Thoracic aorta (tissue), 2 donors: ENCODE measurements around the gene MALAT1. TPM values are rescaled to one million over a fixed set of nuclear protein-coding genes. Genes with fewer than 3 reads are reported as not detected.

Experiments used
- ATAC-seq: fragments of 150-250 bp; one replicate; pipeline ENCODE4 v1.8.0; 2017; ENCODE audit warnings: low read depth; ENCODE audit not compliant: insufficient number of reproducible peaks, low FRiP score
- DNase-seq: peaks from one replicate; pipeline ENCODE4 v3.0.0-alpha.2; 2020; ENCODE audit warnings: low spot score
- H3K27ac ChIP-seq, 2 donors: fragments of 200-600 bp; sonication (generic); 1 replicate in 1 of 2; 2 replicates in 1 of 2; pipeline ENCODE4 v1.5.1; 2016; ENCODE audit warnings: mild to moderate bottlenecking in 2 of 2, moderate library complexity in 2 of 2
- H3K27me3 ChIP-seq: fragments of 200-600 bp; sonication (generic); replicated peaks from 2 replicates; pipeline ENCODE4 v1.6.0; 2016; ENCODE audit warnings: mild to moderate bottlenecking; ENCODE audit not compliant: insufficient read depth
- H3K36me3 ChIP-seq: fragments of 200-600 bp; sonication (generic); one replicate; pipeline ENCODE4 v1.5.1; 2016
- H3K4me1 ChIP-seq, 2 donors: fragments of 200-600 bp; sonication (generic); 1 replicate in 1 of 2; 2 replicates in 1 of 2; pipeline versions ENCODE4 v1.5.1 to v1.6.0; 2016; ENCODE audit warnings: low read depth in 2 of 2, mild to moderate bottlenecking in 1 of 2; ENCODE audit not compliant: control insufficient read depth in 1 of 2
- H3K4me3 ChIP-seq: fragments of 200-600 bp; sonication (generic); 2 replicates; pipeline ENCODE4 v1.5.1; 2016; ENCODE audit warnings: mild to moderate bottlenecking
- H3K9me3 ChIP-seq: fragments of 200-600 bp; sonication (generic); 2 replicates; pipeline ENCODE4 v1.5.1; 2016
- total RNA-seq, 2 donors: library from RNA; depleted of rRNA; stranded (reverse); fragments of >200 nt; gene quantifications; one replicate each; pipeline versions ENCODE4 v1.1.0 to v1.2.3, GENCODE V29; 2016
- TF ChIP-seq, protein P1 (sequence below): fragments of 200-600 bp; sonication (generic); IDR thresholded peaks from one replicate; pipeline ENCODE4 v1.5.1; 2019; ENCODE audit warnings: antibody characterized with exemption

The MALAT1 gene
- total RNA-seq, 2 donors from 2014 or later = 20,776 to 38,952 TPM

DNA sequence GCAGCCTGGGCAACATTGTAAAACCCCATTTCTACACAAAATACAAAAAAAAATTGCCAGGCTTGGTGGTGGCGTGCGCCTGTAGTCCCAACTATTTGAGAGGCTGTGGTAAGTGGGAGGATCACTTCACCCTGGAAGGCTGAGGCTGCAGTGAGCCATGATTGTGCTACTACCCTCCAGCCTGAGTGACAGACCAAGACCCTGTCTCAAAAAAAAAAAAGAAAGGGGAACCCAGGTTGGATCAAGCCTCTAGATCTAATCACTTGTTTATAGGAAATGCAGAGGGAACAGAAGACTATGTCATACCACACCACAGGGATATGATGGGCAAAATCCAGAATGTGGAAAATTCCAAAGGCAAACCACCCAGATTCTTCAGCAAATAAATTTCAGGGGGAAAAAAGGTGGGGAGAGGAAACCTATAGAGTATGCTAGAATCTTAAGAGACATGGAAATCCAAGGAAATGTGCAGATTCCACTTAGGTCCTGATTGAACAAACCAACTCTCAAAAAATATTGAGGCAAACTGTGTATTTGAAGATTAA lies 16.5 kb upstream of the MALAT1 start:
- ATAC-seq = no peak
- DNase-seq = no peak
- peak overlapping the region; percentile 98 to 99 for H3K27ac ChIP-seq
- peaks cover 62 to 82% of the 10 kb centered on the region in 2 donors for H3K4me1 ChIP-seq
- no peaks in the 10 kb centered on the region for H3K9me3 ChIP-seq
- H3K27me3 ChIP-seq = no peaks in the 10 kb centered on the region
- no peak overlapping the region for H3K4me3 ChIP-seq
- no peaks in the 10 kb centered on the region for H3K36me3 ChIP-seq
- TF ChIP-seq, protein P1, sequence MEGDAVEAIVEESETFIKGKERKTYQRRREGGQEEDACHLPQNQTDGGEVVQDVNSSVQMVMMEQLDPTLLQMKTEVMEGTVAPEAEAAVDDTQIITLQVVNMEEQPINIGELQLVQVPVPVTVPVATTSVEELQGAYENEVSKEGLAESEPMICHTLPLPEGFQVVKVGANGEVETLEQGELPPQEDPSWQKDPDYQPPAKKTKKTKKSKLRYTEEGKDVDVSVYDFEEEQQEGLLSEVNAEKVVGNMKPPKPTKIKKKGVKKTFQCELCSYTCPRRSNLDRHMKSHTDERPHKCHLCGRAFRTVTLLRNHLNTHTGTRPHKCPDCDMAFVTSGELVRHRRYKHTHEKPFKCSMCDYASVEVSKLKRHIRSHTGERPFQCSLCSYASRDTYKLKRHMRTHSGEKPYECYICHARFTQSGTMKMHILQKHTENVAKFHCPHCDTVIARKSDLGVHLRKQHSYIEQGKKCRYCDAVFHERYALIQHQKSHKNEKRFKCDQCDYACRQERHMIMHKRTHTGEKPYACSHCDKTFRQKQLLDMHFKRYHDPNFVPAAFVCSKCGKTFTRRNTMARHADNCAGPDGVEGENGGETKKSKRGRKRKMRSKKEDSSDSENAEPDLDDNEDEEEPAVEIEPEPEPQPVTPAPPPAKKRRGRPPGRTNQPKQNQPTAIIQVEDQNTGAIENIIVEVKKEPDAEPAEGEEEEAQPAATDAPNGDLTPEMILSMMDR = no peak

DNA sequence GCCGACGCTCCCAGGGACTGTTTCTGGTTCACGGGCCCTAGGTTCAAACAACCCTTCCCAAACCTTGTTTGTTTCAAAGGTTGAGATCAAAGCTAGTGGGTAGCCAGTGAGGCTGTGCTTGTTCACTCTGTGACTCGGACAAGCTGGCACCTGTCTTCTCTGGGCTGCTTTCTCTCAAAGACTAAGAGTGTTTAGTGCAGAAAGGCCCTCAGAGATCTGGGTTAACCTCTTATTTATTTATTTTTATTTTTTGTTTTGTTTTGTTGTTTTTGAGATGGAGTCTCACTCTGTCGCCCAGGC lies 13.0 kb upstream of the MALAT1 start:
- peak overlapping the region; percentile 93 to 96 for H3K27ac ChIP-seq
- H3K4me1 ChIP-seq = peaks cover 67 to 83% of the 10 kb centered on the region in 2 donors
- H3K9me3 ChIP-seq = no peaks in the 10 kb centered on the region
- no peaks in the 10 kb centered on the region for H3K27me3 ChIP-seq
- ATAC-seq (no peak), DNase-seq (no peak)
- H3K36me3 ChIP-seq = no peaks in the 10 kb centered on the region
- no peak overlapping the region for H3K4me3 ChIP-seq
- TF ChIP-seq, protein P1 = no peak

DNA sequence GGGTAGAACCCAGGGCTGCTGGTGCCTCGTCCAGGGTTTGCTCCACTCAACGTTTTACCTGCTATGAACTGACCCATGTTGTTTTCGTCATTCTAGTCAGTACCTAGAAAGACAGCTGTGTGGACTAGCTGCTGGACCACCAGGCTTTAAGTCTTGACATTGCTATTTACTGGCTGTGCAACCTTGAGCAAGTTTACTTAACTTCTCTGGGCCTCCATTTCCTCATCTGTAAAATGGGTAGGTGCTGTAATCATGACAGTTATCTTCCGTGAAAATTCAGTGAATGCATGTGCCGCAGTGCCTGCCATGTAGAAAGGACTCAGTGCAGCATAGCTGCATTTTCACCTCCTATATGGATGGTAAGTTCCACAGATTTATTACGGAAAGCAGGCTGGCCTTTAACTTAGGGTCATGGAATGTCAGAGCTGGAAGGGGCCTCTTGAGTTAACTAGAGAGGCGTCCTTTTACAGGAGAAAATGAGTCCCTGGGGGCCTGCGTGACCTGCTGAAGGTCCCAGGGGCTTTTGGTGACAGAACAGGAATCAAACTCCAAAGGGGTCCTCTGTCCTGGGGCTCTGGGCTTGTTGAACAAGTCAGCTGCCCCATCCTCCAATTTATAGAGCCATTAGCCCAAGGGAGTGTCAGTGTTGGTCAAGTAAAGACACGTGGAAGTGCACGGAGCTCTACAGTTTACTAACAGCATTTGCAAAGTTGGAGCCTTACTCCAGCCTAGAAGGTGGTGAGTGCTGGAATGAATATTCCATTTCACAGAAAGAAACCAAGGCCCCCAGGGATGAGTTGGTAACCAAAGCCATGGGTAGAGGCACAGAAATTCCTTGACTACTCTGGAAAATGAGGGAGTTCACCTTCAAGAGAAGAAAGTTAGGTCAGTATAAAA lies 12.0 kb upstream of the MALAT1 start:
- H3K27me3 ChIP-seq = no peaks in the 10 kb centered on the region
- H3K36me3 ChIP-seq = no peaks in the 10 kb centered on the region
- H3K9me3 ChIP-seq = no peaks in the 10 kb centered on the region
- peak overlapping the region; percentile 93 to 96 for H3K27ac ChIP-seq
- TF ChIP-seq, protein P1 = no peak
- DNase-seq (no peak), ATAC-seq (no peak)
- peak overlapping the region; percentile 14 for H3K4me3 ChIP-seq
- H3K4me1 ChIP-seq = peaks cover 67 to 83% of the 10 kb centered on the region in 2 donors

DNA sequence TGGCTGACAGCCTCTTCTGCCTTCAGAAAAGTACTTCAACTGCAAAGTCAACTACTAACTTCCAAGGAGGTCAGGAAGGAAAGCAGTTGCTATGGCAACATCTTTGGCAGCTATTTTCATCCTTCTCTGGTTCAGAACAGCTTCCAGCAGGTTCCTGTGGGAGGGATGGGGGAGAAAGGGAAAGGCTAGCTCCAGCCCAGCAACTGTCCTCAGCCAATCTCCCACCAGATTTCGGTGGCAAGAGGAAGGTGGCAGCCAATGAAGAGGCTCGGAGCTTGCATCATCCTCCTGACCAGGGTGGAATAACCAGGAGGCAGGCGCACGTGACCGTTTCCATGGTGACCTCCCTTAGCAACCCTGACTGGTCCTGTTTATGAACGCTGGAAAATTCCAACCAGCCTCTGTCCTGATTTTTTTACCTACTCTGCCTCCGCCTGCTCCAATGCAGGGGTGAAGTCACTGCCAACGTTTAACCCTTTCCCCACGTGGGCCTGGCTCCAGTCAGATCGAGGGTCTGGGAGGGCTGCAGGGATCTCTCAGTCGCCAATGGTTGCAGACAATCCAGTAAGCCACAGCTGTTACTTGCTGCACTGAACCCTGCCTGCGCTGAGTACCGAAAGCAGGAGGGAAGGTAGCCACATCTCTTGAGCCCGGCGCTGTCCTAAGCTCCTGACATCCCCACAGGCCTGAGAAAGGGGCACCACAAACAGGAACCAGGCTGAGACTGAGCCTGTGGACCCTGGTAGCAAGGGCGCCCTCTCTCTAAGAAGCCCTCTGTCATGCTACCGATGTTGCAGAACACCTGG lies 11.2 kb upstream of the MALAT1 start:
- peak; percentile 99 for DNase-seq
- no peaks in the 10 kb centered on the region for H3K27me3 ChIP-seq
- H3K4me3 ChIP-seq = peak overlapping the region; percentile 61
- no peaks in the 10 kb centered on the region for H3K9me3 ChIP-seq
- no peaks in the 10 kb centered on the region for H3K36me3 ChIP-seq
- H3K4me1 ChIP-seq = peaks cover 68 to 83% of the 10 kb centered on the region in 2 donors
- ATAC-seq = peak; percentile 74
- TF ChIP-seq, protein P1 = no peak
- H3K27ac ChIP-seq = peak overlapping the region; percentile 99 to 100
